ENCODE results near the gene HLCS. TPM values are rescaled to one million over a fixed set of nuclear protein-coding genes. Genes with fewer than 3 reads are reported as not detected.

The HLCS gene
- total and polyA plus RNA-seq, 2 of the 4 experiments (the other 2 are of a cell fraction) = 10.6 to 21.0 TPM

DNA sequence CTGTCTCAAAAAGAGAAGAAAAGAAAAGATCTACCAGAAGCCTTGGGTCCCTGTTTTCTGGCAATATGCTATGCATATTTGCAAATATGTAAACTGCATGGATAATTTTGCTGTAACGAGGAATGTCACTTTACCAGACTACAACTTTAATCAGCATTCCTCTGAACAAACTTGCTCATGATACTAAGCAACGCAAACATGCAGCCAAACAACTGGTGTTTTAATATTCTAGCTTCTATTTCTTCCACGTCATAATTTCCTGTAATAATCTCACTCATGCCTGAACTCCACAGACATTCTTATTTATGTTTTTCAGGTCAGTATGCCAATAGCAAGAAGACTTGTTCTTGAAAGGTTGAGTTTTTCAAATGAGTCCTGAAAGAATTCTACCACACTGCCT is 153.4 kb downstream of the HLCS start:
- ATAC-seq (ENCODE audit: low read depth) = no peak
- no peak for TF ChIP-seq RFX5 (IDR thresholded peaks at IDR 0.05; ENCODE audit: low read depth, low read length)
- TF ChIP-seq, protein P1, sequence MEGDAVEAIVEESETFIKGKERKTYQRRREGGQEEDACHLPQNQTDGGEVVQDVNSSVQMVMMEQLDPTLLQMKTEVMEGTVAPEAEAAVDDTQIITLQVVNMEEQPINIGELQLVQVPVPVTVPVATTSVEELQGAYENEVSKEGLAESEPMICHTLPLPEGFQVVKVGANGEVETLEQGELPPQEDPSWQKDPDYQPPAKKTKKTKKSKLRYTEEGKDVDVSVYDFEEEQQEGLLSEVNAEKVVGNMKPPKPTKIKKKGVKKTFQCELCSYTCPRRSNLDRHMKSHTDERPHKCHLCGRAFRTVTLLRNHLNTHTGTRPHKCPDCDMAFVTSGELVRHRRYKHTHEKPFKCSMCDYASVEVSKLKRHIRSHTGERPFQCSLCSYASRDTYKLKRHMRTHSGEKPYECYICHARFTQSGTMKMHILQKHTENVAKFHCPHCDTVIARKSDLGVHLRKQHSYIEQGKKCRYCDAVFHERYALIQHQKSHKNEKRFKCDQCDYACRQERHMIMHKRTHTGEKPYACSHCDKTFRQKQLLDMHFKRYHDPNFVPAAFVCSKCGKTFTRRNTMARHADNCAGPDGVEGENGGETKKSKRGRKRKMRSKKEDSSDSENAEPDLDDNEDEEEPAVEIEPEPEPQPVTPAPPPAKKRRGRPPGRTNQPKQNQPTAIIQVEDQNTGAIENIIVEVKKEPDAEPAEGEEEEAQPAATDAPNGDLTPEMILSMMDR (conservative IDR thresholded peaks at IDR 0.05; ENCODE audit: low read depth, low read length) = no peak
- TF ChIP-seq, protein P2, sequence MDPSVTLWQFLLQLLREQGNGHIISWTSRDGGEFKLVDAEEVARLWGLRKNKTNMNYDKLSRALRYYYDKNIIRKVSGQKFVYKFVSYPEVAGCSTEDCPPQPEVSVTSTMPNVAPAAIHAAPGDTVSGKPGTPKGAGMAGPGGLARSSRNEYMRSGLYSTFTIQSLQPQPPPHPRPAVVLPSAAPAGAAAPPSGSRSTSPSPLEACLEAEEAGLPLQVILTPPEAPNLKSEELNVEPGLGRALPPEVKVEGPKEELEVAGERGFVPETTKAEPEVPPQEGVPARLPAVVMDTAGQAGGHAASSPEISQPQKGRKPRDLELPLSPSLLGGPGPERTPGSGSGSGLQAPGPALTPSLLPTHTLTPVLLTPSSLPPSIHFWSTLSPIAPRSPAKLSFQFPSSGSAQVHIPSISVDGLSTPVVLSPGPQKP (IDR thresholded peaks at IDR 0.05; ENCODE audit: borderline replicate concordance, low read depth, low read length) = no peak
- TF ChIP-seq, protein P3, sequence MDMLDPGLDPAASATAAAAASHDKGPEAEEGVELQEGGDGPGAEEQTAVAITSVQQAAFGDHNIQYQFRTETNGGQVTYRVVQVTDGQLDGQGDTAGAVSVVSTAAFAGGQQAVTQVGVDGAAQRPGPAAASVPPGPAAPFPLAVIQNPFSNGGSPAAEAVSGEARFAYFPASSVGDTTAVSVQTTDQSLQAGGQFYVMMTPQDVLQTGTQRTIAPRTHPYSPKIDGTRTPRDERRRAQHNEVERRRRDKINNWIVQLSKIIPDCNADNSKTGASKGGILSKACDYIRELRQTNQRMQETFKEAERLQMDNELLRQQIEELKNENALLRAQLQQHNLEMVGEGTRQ (IDR thresholded peaks at IDR 0.05; ENCODE audit: low read depth, low read length) = no peak
- TF ChIP-seq SMC3 (IDR thresholded peaks at IDR 0.05; ENCODE audit: low read depth, low read length) = no peak
- TF ChIP-seq MAZ (IDR thresholded peaks at IDR 0.05; ENCODE audit: borderline replicate concordance, low read depth, low read length) = no peak
- no peak for TF ChIP-seq RCOR1 (IDR thresholded peaks at IDR 0.05; ENCODE audit: insufficient replicate concordance, low read length)
- no peak for TF ChIP-seq MAFK (IDR thresholded peaks at IDR 0.05; ENCODE audit: low read depth, low read length)
- no peak for TF ChIP-seq NFE2L2 (IDR thresholded peaks at IDR 0.05; ENCODE audit: low read depth, low read length)
- no peak for TF ChIP-seq CEBPB (IDR thresholded peaks at IDR 0.05; ENCODE audit: low read depth, low read length)
- no peak for TF ChIP-seq POLR2A (IDR thresholded peaks at IDR 0.05; ENCODE audit: low read depth, low read length)
- no peak for TF ChIP-seq RAD21 (IDR thresholded peaks at IDR 0.05; ENCODE audit: low read length)
- TF ChIP-seq BHLHE40 (IDR thresholded peaks at IDR 0.05; ENCODE audit: low read depth, low read length) = no peak
- no peak for TF ChIP-seq CHD1 (IDR thresholded peaks at IDR 0.05; ENCODE audit: low read depth, low read length)
- no peak for TF ChIP-seq MXI1 (IDR thresholded peaks at IDR 0.05; ENCODE audit: borderline replicate concordance, low read depth, low read length)
- TF ChIP-seq FOS (IDR thresholded peaks at IDR 0.05; ENCODE audit: low read depth, low read length) = no peak
- intact Hi-C loops (cut with micrococcal nuclease) = no loop called here

More for the DNA sequence above, 153.4 kb downstream of the HLCS start:
- 0 out of 4 replicates have a peak, but pooled peaks cover 0 to 4% of the 10 kb centered on the region in 2 experiments for H3K79me1 ChIP-seq (ENCODE audit: low read depth in 1 of 2, low read length in 2 of 2)
- no peak overlapping the region for H2BK120ac ChIP-seq (ENCODE audit: low read depth, low read length)
- no peak overlapping the region for H2BK20ac ChIP-seq (ENCODE audit: low read depth, low read length)
- no peak for DNase-seq
- POLR2A ChIA-PET (ENCODE audit: unreplicated experiment) = no interaction called here
- no peak overlapping the region for H2BK5ac ChIP-seq (ENCODE audit: low read depth, low read length, poor library complexity, severe bottlenecking)
- no peak overlapping the region for H2AK5ac ChIP-seq (ENCODE audit: low read depth, low read length)
- H2BK15ac ChIP-seq (ENCODE audit: low read depth, low read length) = no peak overlapping the region
- no peak overlapping the region for H3K4ac ChIP-seq (ENCODE audit: low read depth, low read length)
- no peak overlapping the region for H3K9ac ChIP-seq (ENCODE audit: low read depth, low read length)
- H3K9me3 ChIP-seq (ENCODE audit: control insufficient read depth, insufficient read depth, low read length) = no peaks in the 10 kb centered on the region
- H2AFZ ChIP-seq (replicated peaks; ENCODE audit: low read length, poor library complexity) = no peak overlapping the region
- dilution Hi-C loops (cut with HindIII; ENCODE audit: low sequenced_read_pairs, unreplicated experiment) (no loop called here), in situ Hi-C loops (cut with MboI; ENCODE audit: low sequenced_read_pairs) (no loop called here)
- 20% methylated on average over 1 of the region's 3 CpGs; no CpG with 5 or more reads in 1 of the 2 experiments for WGBS, 2 experiments (ENCODE audit: extremely low coverage in 2 of 2, insufficient read length in 1 of 2)
- no peak overlapping the region for H2AK9ac ChIP-seq (replicated peaks; ENCODE audit: low read depth, low read length, poor library complexity)
- H3K27ac ChIP-seq (ENCODE audit: insufficient read depth, low read length) = no peak overlapping the region
- CTCF ChIA-PET = no interaction called here
- no peak overlapping the region for H3K14ac ChIP-seq (replicated peaks; ENCODE audit: low read depth, low read length)
- H4K91ac ChIP-seq (ENCODE audit: insufficient read depth, low read depth, low read length) = no peak overlapping the region
- H3K4me3 ChIP-seq (ENCODE audit: insufficient read depth, low read depth, low read length) = no peak overlapping the region
- no peaks in the 10 kb centered on the region for H3K27me3 ChIP-seq (ENCODE audit: control insufficient read depth, insufficient read depth, low read length)
- BruUV-seq (replicated peaks) = no TSS peak
- H3K36me3 ChIP-seq (ENCODE audit: control insufficient read depth, insufficient read depth, low read length) = no peaks in the 10 kb centered on the region
- no peak overlapping the region for H3K18ac ChIP-seq (ENCODE audit: low read depth, low read length)
- no peak overlapping the region for H3K4me2 ChIP-seq (ENCODE audit: low read depth, low read length)
- no peak overlapping the region for H4K5ac ChIP-seq (ENCODE audit: low read depth, low read length)
- no peak overlapping the region for H4K8ac ChIP-seq (ENCODE audit: low read depth in 2 of 2, low read length in 2 of 2)
- H4K20me1 ChIP-seq (ENCODE audit: insufficient read depth, low read length) = no peaks in the 10 kb centered on the region
- H3K56ac ChIP-seq (ENCODE audit: extremely low read depth, insufficient read depth, low read length) = no peak overlapping the region
- no peaks in the 10 kb centered on the region for H3K4me1 ChIP-seq (ENCODE audit: control insufficient read depth, insufficient read depth, low read length)
- H3K9me1 ChIP-seq (ENCODE audit: insufficient read depth, low read length) = 0 out of 2 replicates have a peak, but pooled peaks cover 5% of the 10 kb centered on the region
- H3K23ac ChIP-seq (ENCODE audit: low read depth, low read length) = no peak overlapping the region

Measured in IMR-90 (cell line).